HUDEP-2 (cell line): ENCODE results near the gene LRP1.

Experiments
- DNase-seq, 76 experiments: peaks; one replicate each; lab custom pipeline; 2025; ENCODE audit not compliant: unreplicated experiment in 76 of 76; lab: John Stamatoyannopoulos, UW

LRP1 gene

DNA sequence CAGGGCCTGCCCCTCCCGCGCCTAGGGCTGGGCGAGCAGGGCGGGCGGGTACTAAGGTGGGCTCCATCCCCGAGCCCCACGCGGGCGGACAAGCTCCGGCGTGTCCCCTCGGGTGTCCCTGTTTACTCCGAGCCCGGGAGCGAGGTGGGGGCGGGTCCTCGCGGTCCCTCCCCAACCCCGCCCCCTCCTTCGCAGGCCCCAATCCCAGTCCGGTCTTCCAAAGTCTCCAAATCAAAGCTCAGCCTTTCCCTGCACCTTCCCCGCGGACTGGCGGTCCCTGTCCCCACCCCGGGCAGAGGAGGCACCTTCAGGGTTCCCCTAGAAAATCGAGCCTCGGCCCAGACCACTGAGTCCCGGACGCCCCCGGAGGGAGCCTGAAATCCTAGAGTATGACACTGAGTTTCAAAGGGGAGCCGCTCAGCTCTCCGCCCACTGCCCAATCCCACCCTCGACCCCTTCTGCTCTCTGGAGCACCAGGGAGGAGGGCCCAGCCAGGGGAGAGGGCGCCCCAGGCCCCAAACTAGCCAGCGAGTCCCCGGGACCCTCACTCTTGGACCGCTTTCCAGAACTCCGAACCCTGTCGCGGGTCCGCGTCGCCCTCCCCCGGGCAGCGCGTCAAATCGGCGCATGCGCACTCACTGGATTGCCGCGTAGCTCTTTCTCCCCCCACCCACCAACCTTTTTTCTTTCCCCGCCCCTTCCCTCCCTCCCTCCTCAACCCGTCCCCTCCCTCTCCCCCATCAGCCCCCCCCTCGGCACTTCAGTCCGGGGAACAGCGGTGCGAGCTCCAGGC is at the start of gene LRP1:
TSS of gene LRP1 (plus strand) at position 758 of the 793 bp plus-strand sequence. CDS start 482 bp downstream, outside the sequence.
- peak in 17 of 76 experiments; percentile 6 to 46 (median 23) for DNase-seq

GRCh38 chr12:57078519-57079404 is 49.5 kb upstream of the LRP1 start, which contains the start of gene NEMP1:
NEMP1 (minus strand) TSS chr12:57078791; CDS start chr12:57078745, 46 bp downstream.
- peak in 75 of 76 experiments; percentile 49 to 100 (median 98) for DNase-seq

DNA sequence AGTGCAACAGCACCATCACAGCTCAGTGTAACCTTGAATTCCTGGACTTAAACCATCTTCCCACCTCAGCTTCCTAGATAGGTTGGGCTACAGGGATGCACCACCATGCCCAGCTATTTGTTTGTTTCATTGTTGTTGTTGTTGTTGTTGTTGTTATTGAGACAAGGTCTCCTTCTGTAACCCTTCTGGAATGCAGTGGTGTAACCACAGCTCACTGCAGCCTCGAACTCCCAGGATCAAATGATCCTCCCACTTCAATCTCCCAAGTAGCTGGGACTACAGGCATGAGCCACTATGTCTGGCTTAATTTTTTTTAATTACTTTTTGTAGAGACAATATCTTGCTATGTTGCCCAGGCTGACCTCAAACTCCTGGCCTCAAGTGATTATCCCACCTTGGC is 48.5 kb upstream of the LRP1 start:
- DNase-seq, result no peak

GRCh38 chr12:57080855-57081254 is 47.4 kb upstream of the LRP1 start:
- DNase-seq, result no peak

- DNase-seq, result peak in 52 of 76 experiments; percentile 19 to 78 (median 42)
These were observed 42.2 kb upstream of the LRP1 start for GRCh38 chr12:57085999-57086492.

DNA sequence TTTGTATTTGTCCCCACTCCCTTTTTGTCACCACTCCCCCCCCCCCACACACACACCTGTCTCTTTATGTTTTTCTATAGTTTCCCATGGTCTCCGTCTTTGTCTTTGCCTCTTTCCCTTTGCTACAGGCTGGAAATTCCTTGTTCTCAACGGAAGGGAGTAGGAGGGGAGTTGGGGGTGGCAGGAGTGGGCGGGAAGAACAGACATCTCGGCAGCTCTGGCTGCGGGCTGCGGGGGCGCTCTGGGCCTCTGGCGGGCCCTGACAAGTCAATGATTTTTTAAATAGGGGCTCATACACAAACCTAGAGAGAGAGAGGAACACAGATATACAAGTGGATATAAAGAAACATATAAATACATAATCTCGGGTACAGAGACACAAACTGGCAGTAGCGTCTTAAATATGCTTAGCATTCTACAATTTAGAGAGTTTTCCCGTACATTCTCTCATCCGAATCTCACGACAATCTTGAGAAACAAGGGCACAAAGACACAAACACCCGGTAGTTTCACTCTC is 41.7 kb upstream of the LRP1 start:
- DNase-seq, result peak in 41 of 76 experiments; percentile 9 to 62 (median 34)

- peak in 73 of 76 experiments; percentile 24 to 92 (median 79) for DNase-seq
These were observed 41.1 kb upstream of the LRP1 start for GRCh38 chr12:57087010-57087690.

DNA sequence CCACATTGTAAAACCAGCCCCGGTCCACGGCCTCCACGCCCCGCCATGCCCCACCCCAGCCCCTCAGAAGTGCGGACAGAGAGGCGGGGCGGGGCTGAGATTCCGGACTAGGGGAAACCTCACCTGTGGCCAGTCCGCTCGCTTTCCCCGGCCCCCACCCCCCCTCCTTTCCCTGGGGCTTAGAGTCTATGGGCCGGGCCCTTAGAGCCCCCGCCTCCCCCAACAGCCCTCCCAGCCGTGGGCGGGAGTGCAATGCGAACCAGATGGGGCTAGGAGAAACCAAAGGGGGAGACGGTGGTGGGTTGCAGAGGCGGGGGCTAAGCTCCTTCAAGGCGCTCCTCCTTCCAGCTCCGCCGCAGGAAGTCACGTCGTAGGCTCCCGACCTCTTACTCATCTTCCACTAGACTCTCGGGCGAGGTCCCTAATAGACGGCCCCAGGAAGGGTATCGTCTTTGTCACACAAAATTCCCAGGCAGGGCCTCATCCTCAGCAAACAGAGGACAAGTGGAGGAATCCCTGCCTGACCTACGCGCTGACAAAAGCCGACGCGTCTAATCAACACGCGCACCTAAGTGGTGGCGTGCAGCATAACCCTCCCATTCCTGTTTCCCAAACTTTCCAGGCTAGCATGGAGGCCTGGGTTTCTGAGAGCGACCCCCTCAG is 40.5 kb upstream of the LRP1 start:
- peak in 67 of 76 experiments; percentile 13 to 89 (median 66) for DNase-seq

GRCh38 chr12:57088354-57089270 is 39.7 kb upstream of the LRP1 start, which contains the start of gene NAB2:
NAB2 (plus strand) TSS chr12:57089114; CDS start chr12:57089272, 158 bp downstream.
- peak in 74 of 76 experiments; percentile 51 to 99 (median 92) for DNase-seq

GRCh38 chr12:57089271-57090245 is 38.7 kb upstream of the LRP1 start:
- peak in 54 of 76 experiments; percentile 20 to 85 (median 55) for DNase-seq

- no peak for DNase-seq
These were observed 37.8 kb upstream of the LRP1 start for GRCh38 chr12:57090490-57090889.

DNA sequence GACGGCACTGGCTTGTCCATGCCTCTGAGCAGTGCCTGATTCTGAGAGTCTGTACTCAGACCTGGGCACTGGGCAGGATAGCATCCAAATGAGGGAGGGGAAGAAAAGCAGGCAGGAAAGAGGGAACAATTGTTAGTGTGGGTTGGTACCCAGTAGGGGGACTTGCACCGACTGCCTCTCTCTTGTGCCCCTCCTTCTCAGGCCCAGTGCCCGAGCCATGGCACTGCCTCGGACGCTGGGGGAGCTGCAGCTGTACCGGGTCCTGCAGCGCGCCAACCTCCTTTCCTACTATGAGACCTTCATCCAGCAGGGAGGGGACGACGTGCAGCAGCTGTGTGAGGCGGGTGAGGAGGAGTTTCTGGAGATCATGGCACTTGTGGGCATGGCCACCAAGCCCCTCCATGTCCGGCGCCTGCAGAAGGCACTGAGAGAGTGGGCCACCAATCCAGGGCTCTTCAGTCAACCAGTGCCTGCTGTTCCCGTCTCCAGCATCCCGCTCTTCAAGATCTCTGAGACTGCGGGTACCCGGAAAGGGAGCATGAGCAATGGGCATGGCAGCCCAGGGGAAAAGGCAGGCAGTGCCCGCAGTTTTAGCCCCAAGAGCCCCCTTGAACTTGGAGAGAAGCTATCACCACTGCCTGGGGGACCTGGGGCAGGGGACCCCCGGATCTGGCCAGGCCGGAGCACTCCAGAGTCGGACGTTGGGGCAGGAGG is 37.2 kb upstream of the LRP1 start:
- DNase-seq, result no peak

- DNase-seq, result no peak
These were observed 36.4 kb upstream of the LRP1 start for GRCh38 chr12:57091638-57092528.

DNA sequence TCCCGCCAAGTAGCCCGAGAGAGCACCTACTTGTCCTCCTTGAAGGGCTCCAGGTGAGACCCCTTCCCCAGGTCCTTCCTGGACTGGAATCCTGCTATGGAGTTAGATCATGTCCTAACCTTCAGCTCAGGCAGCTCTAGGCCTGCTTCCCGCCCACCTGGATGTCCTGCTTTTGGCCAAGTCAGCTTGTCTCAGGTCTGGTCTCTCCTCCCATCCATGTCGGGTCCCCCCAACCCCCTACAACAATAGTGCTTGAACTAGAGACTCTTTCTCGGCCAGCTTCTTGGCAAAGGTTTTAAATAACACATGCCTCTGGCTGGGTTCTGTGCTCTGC is 35.8 kb upstream of the LRP1 start:
- no peak for DNase-seq

GRCh38 chr12:57092876-57093414 is 35.3 kb upstream of the LRP1 start:
- DNase-seq, result peak in 1 of 76 experiments; percentile 28
